AG04450 (cell line): Measurements from ENCODE around the gene ACOT11. TPM values are rescaled to one million over a fixed set of nuclear protein-coding genes. Genes with fewer than 3 reads are reported as not detected.

Experiments
- CTCF ChIA-PET: fragments of 300-600, 350-600 bp; formaldehyde crosslinking; extraction: SDS; loops from one replicate; lab custom pipeline; 2022; ENCODE audit warnings: antibody characterized with exemption, inconsistent platforms; lab: Charles Lee
- POLR2A ChIA-PET: fragments of 350-600 bp; formaldehyde crosslinking; extraction: SDS; loops from one replicate; lab custom pipeline; 2021; ENCODE audit warnings: antibody characterized with exemption, inconsistent platforms; lab: Yijun Ruan, JAX
- DNase-seq: peaks from one replicate; pipeline ENCODE4 v3.0.0-alpha.2; 2011; ENCODE audit warnings: low read depth, low spot score
- H3K27ac ChIP-seq: one replicate; pipeline ENCODE4 v1.5.1; 2012; ENCODE audit warnings: low read depth, low read length, control low read depth
- H3K27me3 ChIP-seq: one replicate; pipeline ENCODE4 v1.6.0; 2012; ENCODE audit warnings: low read length; ENCODE audit not compliant: control insufficient read depth, insufficient read depth
- H3K4me3 ChIP-seq: 2 replicates; pipeline ENCODE4 v1.5.1; 2011; ENCODE audit warnings: mild to moderate bottlenecking, low read depth, low read length, control low read depth
- H3K9me3 ChIP-seq: 2 replicates; pipeline ENCODE4 v1.5.1; 2012; ENCODE audit warnings: low read length; ENCODE audit not compliant: control insufficient read depth, insufficient read depth
- CTCF ChIP-seq: IDR thresholded peaks from 2 replicates; pipeline ENCODE4 v1.5.1; 2011; ENCODE audit warnings: low read depth, low read length, control low read depth, inconsistent platforms
- polyA minus RNA-seq: library from RNA; depleted of rRNA, polyadenylated mRNA; stranded (reverse); fragments of >200 nt; gene quantifications from 2 replicates; pipeline ENCODE4 v1.2.3, GENCODE V29; 2011; rRNA and poly(A)+ RNA removed
- polyA plus RNA-seq: library from polyadenylated mRNA; depleted of rRNA; stranded (reverse); fragments of >200 nt; gene quantifications from 2 replicates; pipeline ENCODE4 v1.2.3, GENCODE V29; 2011; rRNA removed

ACOT11 gene
- polyA plus RNA-seq (0.68 and 1.2 TPM in 2 replicates), polyA minus RNA-seq (1.00 and 1.6 TPM in 2 replicates)

GRCh38 chr1:54547601-54548388, at the start of gene ACOT11:
Gene ACOT11 (plus strand): TSS chr1:54548228. CDS start chr1:54548310, 82 bp downstream.
- peak within 1 kb of the TSS; percentile 11 for H3K27ac ChIP-seq
- H3K9me3 ChIP-seq = no peaks in the 10 kb centered on the region; the same call in 1 of the 2 replicates
- peaks cover 11% of the 10 kb centered on the region for H3K27me3 ChIP-seq
- DNase-seq = no peak
- POLR2A ChIA-PET = interaction anchor here (0.7 kb wide), 1 partner anchor 34 kb away, joined by 4 read pairs; no protein-coding TSS in a partner anchor
- no peak within 1 kb of the TSS for H3K4me3 ChIP-seq
- TF ChIP-seq CTCF = peak; percentile 57
- CTCF ChIA-PET = interaction anchor here (0.8 to 2.1 kb wide), 15 partner anchors 10 to 478 kb away, joined by 3 to 9 read pairs (median 3); no protein-coding TSS in a partner anchor

- Histone ChIP-seq H3K27ac (no peak overlapping the region), H3K4me3 (no peak overlapping the region), H3K9me3 (peaks cover 3% of the 10 kb centered on the region), H3K27me3 (peaks cover 49% of the 10 kb centered on the region)
- ChIA-PET CTCF (interaction anchor here (0.9 to 2.4 kb wide), 5 partner anchors 9 to 315 kb away, joined by 3 to 25 read pairs (median 5); partner anchors contain the start of gene ACOT11), POLR2A (no interaction called here)
- no peak for DNase-seq
- TF ChIP-seq CTCF = no peak
These were observed 49.5 kb upstream of the ACOT11 start for GRCh38 chr1:54498383-54499096.

GRCh38 chr1:54499097-54499359, 49.0 kb upstream of the ACOT11 start:
- H3K4me3 ChIP-seq = peak overlapping the region; percentile 39
- peaks cover 49% of the 10 kb centered on the region for H3K27me3 ChIP-seq
- no peak overlapping the region for H3K27ac ChIP-seq
- TF ChIP-seq CTCF = no peak
- peaks cover 3% of the 10 kb centered on the region for H3K9me3 ChIP-seq
- ChIA-PET CTCF (interaction anchor here (0.6 to 2.4 kb wide), 7 partner anchors 9 to 1697 kb away, joined by 3 to 25 read pairs (median 5); partner anchors contain the start of gene ACOT11), POLR2A (interaction anchor here (0.9 kb wide), 1 partner anchor 326 kb away, joined by 4 read pairs; no protein-coding TSS in a partner anchor)
- DNase-seq = no peak

- Histone ChIP-seq H3K4me3 (peak overlapping the region; percentile 39), H3K9me3 (peaks cover 3% of the 10 kb centered on the region), H3K27me3 (peaks cover 47% of the 10 kb centered on the region), H3K27ac (no peak overlapping the region)
- POLR2A ChIA-PET = interaction anchor here (0.9 kb wide), 1 partner anchor 325 kb away, joined by 4 read pairs; no protein-coding TSS in a partner anchor
- CTCF ChIA-PET = interaction anchor here (0.6 to 2.4 kb wide), 11 partner anchors 10 to 1698 kb away, joined by 3 to 25 read pairs (median 4); partner anchors contain the start of gene ACOT11
- peak; percentile 50 for TF ChIP-seq CTCF
- DNase-seq = no peak
These were observed 48.5 kb upstream of the ACOT11 start for GRCh38 chr1:54499360-54500106.
